COLO668 (cell line): ENCODE measurements around the gene NFATC2.

Experiments
- DNase-seq: peaks from one replicate; lab custom pipeline; 2025; ENCODE audit not compliant: unreplicated experiment; lab: John Stamatoyannopoulos, UW

NFATC2 gene

DNA sequence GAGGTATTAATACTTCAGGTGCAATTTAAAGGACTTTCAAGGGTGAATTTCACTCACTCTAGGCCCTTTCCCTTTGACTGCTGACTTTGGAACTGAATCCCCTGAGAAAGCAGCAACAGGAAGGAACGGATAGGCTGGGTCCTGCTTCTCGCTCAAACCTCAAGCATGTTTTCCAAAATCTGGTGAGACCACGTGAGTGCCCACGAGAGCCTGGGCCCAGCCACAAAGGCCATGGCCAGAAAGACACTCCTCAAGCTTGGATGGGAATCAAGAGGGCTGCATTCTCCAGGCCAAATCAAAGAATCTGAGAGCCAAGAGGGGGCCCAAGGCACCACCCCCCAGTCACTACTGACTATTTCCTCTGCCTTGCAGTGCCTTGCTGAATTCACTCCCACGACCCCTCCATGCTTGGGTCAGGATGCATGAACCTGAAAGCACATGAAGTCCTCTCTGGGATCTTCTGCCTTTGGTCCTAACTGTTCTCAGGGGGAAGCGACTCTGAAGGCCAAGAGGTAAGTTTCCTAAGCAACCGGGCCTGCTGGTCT is 146.1 kb downstream of the NFATC2 start:
- DNase-seq = no peak

- no peak for DNase-seq
Observed at GRCh38 chr20:51394706-51395105, 147.8 kb downstream of the NFATC2 start.

DNA sequence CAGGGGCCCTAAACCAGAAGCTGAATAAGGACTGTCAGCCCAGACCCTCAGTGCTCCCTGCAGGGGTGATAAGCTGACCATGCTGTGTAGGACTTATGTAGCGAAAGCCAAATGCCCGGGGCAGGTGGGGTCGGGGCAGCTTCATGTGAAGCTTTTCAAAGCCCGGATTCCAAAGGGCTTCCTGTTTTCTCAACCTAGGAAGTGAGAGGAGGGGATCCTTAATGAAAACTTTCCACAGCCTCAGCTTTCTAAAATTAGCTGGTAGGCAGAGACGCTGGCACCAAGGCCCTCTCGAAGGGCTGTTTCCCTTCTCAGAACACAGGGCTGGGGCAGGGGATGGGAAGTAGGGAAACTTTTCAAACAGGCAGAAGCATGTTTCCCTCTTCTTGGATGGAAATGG is 148.9 kb downstream of the NFATC2 start:
- no peak for DNase-seq

- DNase-seq = no peak
Observed at GRCh38 chr20:51392614-51393186, 149.8 kb downstream of the NFATC2 start.

GRCh38 chr20:51391926-51392325 is 150.6 kb downstream of the NFATC2 start:
- no peak for DNase-seq

DNA sequence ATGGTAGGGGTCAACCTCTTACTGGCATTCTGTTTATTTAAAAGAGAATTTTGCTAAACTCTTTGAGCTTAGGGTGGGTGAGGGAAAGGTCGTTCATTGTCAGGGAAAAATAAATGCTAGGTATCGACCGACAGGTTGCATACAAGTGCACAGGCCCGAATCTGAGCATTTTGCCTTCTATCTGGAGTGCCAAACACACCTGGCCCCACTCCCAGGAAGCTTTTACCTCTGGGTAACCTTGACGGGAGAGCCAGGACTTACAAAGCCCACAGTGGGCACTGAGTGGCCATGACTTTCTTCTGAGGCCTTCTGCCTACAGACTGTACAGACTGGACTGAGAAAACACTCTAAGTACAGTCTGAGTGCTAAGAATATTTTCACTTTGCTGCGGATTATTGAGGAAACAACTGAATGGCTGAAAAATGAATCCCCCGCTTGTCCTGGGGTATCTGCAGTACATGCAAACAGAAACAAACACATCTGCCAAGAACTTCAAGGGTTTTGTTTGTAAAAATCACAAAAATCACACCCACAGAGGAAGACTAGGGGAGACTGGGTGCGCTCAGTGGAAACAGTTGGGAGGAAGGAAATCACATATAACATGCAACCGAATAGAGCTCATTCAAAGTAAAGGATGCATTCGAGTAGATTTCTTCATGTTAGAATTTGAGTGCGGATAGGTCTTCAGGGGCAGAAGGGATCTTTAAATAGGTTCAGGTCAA is 152.8 kb downstream of the NFATC2 start:
- DNase-seq = no peak

GRCh38 chr20:51388756-51389542 is 153.6 kb downstream of the NFATC2 start:
- DNase-seq = no peak

- no peak for DNase-seq
Observed at GRCh38 chr20:51388227-51388626, 154.3 kb downstream of the NFATC2 start.

DNA sequence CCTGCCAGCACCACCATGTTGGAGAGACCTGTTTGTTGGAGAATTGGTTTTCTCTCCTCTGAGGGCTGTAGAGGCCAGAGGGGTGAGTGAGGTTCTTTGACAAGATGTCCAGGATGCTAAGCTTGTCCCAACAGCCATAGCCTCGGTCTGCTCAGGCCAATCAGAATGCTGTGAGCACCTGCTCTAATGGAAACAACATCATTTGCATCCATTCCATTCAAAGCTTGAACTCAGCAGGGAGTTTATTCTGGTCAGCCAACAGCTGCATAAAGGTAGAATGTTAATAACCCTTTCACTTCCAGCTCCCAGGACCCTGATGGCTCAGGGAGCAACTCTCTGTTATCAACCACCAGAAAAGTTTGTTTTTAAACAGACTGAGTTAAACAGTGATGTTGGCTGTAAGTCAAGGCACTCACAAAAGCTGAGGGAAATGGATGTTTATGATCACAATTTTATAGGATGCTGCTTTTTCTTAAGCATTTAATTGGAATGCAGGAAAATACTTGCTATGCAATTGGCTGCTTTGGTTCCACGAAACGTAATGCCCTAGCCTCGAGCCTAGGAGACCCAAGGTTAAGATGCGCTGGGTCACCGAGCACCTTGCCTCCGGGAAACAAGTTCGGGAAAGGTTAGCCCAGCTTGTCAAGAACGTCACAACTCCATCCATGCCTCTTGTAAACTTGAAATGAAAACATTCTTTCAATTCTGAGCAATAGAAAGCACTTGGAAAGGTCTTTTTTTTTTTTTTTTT is 155.2 kb downstream of the NFATC2 start:
- DNase-seq = no peak

- DNase-seq = no peak
Observed at GRCh38 chr20:51386586-51386985, 155.9 kb downstream of the NFATC2 start.

DNA sequence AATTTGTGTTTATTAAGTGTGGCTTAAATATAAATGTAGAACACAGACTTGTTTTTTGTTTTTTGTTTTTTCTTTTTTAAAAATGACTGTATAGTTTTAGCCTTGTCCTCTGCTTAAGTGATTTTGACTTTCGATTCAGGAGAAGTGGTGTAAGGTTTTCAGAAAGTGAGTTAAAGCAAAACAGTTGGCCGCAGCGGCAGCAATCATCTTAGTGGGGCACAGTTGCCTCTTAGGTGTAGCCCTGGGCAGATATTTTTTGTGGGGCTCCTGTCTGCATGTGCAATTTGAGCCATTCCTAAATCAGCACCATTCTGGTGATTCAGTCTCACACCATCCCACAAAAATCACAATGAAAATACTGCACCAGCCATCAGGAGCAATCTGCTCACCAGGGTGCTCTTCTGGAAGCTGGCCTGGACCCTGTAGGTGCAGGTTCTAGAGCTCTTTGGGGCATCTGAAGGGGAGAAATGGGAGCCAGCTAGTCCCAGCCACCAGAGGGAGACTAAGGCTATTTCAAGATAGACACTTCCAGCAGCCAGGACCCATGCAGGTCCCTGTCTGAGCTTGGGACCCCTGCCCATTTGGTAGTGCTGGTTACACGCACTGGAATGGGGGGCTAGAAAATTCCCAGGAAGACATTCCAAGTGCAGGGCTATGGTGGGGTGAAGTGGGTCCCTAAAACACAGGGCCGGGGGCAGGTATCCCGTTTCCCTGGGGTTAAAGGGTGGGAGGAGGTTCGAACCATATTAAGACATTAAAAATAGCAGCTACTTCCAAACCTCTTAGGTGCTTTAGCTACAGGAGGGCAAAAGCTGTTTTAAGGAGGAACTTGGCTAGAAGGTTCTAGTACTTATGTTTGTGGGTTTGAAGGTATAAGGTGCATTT is 156.6 kb downstream of the NFATC2 start:
- no peak for DNase-seq

DNA sequence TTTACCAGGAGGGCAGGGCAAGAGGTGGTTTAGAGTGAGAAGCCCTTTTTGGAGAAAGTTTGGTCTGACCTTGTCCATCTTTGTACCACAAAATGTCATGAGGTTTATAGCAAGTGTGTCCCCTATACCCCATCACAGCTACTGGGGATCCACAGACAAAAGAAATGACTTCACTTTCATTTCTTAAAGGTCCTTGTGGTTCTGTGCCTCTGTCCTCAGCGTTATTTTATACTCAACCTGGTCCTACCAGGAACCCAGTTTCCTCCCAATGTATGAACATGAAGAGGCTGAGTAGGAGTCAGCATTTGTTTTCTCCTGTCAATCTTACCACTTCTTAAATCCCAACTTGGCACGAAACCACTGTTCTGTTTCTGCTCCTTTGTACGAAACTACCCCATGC is 157.6 kb downstream of the NFATC2 start:
- DNase-seq = no peak

DNA sequence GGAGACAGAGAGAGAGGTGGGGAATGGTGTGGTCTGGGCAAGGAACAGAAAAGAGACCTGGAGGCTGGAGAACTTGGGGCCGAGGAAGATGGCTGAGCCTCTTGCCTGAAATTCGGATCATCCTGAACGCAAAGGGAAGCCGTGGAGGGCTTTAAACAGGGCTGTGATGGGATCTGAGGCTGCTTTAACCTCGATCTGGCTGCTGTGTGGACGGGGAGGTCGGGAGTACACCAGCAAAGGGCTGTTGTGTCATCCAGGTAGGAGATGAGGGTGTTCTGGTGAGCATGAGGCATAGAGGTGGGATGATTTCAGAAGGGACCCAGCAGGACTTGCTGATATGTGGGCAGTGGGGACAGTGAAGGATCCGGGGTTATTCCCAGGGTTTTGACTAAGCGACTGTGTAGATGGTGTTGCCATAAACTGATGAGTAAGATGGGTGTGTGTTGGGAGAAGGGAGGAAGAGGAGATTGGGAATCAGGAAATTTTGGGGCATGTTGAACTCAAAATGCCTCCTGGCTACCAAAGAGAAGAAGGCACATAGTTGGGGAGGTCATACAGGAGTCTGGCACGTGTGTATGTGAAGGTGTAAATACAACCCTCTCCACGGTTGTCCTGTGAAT is 158.5 kb downstream of the NFATC2 start:
- DNase-seq = no peak

DNA sequence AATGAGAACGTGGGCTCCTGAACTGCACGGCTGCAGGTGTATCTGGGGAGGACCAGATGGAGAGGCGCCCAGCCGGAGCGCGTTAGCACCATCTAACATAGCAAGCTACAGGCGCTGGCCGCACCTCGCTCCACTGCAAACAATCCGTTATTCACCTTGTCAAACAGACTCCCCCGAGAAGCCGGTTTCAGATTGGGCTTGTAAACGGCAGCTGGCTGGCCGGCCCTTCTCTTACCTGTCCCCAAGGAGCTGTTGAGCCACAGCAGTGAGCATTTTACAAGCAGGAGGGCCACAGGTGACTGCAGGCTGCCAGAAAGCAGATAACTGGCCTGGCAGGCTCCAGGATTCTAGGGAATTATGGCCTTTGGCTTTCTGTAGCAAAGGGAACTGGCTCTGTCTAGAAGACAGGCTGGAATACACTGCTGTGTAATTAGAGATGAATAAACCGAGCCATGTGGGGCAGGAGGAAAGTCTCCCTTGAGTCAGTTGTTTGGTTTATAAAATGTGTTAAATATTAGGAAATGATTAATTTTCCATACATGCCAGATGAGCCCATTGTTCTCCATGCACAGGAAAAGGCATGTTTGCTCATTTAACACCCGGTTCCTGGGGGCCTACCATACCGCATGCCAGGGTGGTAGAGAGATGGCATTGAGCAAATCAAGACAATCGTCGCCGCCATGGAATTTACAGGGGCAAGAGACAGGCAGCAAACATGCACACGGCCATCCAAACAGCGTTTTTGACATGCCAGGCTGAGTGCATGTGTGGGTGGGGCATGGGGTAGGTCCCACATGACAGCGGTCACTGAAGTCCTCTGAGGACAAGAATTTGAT is 159.3 kb downstream of the NFATC2 start:
- peak; percentile 71 for DNase-seq

- no peak for DNase-seq
Observed at GRCh38 chr20:51382111-51382985, 160.2 kb downstream of the NFATC2 start.

DNA sequence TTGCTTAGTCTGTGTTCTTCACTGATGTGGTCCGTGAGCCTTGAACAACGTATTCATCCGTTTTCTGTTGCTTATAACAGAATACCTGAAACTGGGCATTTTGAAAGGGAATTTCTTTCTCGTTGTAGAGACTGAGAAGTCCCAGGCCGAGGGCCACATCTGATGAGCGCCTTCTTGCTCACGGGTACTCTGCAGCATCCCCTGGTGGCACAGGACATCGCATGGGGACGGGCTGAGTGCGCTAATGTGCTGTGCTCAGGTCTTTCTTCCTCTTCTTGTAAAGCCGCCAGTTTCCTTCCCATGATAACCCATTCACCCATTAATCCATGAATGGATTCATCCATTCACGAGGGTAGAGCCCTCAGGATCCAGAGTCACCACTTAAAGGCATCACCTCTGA is 161.0 kb downstream of the NFATC2 start:
- no peak for DNase-seq

DNA sequence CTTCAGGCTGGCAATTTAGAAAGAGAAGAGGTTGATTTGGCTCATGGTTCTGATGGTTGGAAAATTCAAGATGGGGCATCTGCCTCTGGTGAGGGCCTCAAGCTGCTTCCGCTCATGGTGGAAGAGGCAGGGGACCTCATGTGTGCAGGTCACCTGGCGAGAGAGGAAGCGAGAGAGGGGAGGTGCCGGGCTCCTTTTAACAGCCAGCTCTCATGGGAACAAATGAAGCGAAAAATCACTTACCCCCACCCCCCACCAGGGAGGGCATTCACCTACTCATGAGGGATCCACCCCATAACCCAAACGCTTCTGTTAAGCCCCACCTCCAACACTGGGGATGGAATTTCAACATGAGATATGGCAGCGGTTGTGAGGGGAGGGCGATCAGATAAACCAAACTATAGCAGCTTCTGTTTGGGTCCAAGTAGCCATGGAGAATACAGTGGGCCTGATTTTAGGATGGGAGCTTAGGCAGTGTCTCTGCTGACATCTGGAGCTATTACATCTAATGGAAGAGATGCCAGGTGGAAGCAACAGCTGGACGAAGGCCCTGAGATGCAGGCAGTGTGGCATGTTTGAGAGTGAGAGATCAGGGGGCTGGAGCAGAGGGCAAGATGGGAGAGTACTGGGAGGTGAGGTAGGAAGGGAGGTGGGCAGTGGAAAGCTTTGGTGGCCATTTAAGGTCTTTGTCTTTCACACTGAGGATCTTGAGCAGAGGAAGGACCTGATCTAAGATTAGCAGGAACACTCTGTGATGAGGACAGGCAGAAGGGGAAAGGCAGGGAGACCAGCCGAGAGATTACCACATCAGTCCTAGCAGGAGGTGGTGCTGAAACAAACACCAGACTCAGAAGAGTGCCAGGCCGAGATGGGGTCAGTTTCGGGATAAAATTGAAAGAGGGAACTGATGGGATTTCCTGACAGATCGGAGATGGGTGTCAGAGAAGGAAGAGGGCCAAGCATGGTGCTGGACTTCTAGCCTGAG is 161.8 kb downstream of the NFATC2 start:
- no peak for DNase-seq
